Transverse colon (tissue), 4 donors: ENCODE measurements around the gene PRICKLE2. TPM values are rescaled to one million over a fixed set of nuclear protein-coding genes. Genes with fewer than 3 reads are reported as not detected.

Experiments
- DNase-seq: peaks from one replicate; pipeline ENCODE4 v3.0.0-alpha.2; 2019
- H3K27ac ChIP-seq, 4 donors: fragments of 200-600 bp; sonication (generic); 2 replicates each; pipeline ENCODE4 v1.5.1; 2016 to 2018; ENCODE audit warnings: inconsistent platforms in 4 of 4
- H3K27me3 ChIP-seq: fragments of 200-600 bp; sonication (generic); 2 replicates; pipeline ENCODE4 v1.5.1; 2017; ENCODE audit warnings: inconsistent platforms
- H3K36me3 ChIP-seq, 4 donors: fragments of 200-600 bp; sonication (generic); 2 replicates each; pipeline ENCODE4 v1.5.1; 2017 to 2019; ENCODE audit warnings: inconsistent platforms in 4 of 4
- H3K4me1 ChIP-seq, 4 donors: fragments of 200-600 bp; sonication (generic); 2 replicates each; pipeline ENCODE4 v1.5.1; 2017 to 2020; ENCODE audit warnings: inconsistent platforms in 4 of 4
- H3K4me3 ChIP-seq, 4 donors: fragments of 200-600 bp; sonication (generic); 1 replicate in 1 of 4; 2 replicates in 3 of 4; pipeline versions ENCODE4 v1.5.1 to v1.6.1; 2017 to 2019; ENCODE audit warnings: inconsistent platforms in 4 of 4
- H3K9me3 ChIP-seq, 2 donors: fragments of 200-600 bp; sonication (generic); 2 replicates each; pipeline ENCODE4 v1.5.1; 2017 to 2019; ENCODE audit warnings: inconsistent platforms in 2 of 2
- EP300 ChIP-seq: sonication (generic); formaldehyde crosslinking; IDR thresholded peaks from one replicate; pipeline ENCODE4 v1.6.1; 2017; ENCODE audit warnings: antibody characterized with exemption, low read depth
- POLR2A ChIP-seq: fragments of 450-650 bp; IDR thresholded peaks from one replicate; pipeline ENCODE4 v1.6.1; 2016; ENCODE audit warnings: antibody characterized with exemption, mild to moderate bottlenecking, moderate library complexity
- POLR2AphosphoS5 ChIP-seq, 3 donors: sonication (generic); formaldehyde crosslinking; IDR thresholded peaks; one replicate each; pipeline ENCODE4 v1.6.1; 2016; ENCODE audit warnings: antibody characterized with exemption in 3 of 3
- WGBS, 2 donors: methylation state at CpG; one replicate each; pipeline ENCODE4 v1.1.5; 2018; ENCODE audit warnings: low coverage in 1 of 2; 5-methylcytosine and 5-hydroxymethylcytosine counted together
- in situ Hi-C, 4 donors: fragments of 200-750 bp; cut with MboI; loops; one replicate each; pipeline versions ENCODE4 v1.15.0 to v1.15.1; 2017; ENCODE audit warnings: low sequenced_read_pairs in 3 of 4, low pct_ligation_motif_present in 1 of 4, low pct_unique_long_range_greater_than_20kb in 1 of 4
- intact Hi-C: fragments of 100-400 bp; cut with DNase I; formaldehyde crosslinking; loops from one replicate; pipeline ENCODE4 v1.15.1; 2023; ENCODE audit warnings: low total_unique reads
- total RNA-seq, 4 donors: library from RNA; depleted of rRNA; stranded (reverse); fragments of >200 nt; gene quantifications; one replicate each; pipeline ENCODE4 v1.1.0, GENCODE V29; 2016
- TF ChIP-seq, protein P1 (sequence below), 5 experiments: fragments of 200-600 bp in 3 of 5; fragments of 450-650 bp in 2 of 5; sonication (generic) in 3 of 5; IDR thresholded peaks; 1 replicate in 2 of 5; 2 replicates in 3 of 5; pipeline ENCODE4 v1.5.1; 2016 to 2017; ENCODE audit warnings: antibody characterized with exemption in 5 of 5, inconsistent platforms in 3 of 5, mild to moderate bottlenecking in 2 of 5, moderate library complexity in 1 of 5

PRICKLE2 gene
- total RNA-seq, 4 donors from 2014 or later: 8.5 to 38.4 (median 17.4) TPM

GRCh38 chr3:64064804-64065203, 160.5 kb downstream of the PRICKLE2 start:
- no peak overlapping the region for H3K27ac ChIP-seq
- TF ChIP-seq POLR2AphosphoS5 (IDR thresholded peaks at IDR 0.05) (no peak), EP300 (no peak), POLR2A (no peak)
- TF ChIP-seq, protein P1, sequence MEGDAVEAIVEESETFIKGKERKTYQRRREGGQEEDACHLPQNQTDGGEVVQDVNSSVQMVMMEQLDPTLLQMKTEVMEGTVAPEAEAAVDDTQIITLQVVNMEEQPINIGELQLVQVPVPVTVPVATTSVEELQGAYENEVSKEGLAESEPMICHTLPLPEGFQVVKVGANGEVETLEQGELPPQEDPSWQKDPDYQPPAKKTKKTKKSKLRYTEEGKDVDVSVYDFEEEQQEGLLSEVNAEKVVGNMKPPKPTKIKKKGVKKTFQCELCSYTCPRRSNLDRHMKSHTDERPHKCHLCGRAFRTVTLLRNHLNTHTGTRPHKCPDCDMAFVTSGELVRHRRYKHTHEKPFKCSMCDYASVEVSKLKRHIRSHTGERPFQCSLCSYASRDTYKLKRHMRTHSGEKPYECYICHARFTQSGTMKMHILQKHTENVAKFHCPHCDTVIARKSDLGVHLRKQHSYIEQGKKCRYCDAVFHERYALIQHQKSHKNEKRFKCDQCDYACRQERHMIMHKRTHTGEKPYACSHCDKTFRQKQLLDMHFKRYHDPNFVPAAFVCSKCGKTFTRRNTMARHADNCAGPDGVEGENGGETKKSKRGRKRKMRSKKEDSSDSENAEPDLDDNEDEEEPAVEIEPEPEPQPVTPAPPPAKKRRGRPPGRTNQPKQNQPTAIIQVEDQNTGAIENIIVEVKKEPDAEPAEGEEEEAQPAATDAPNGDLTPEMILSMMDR (IDR thresholded peaks at IDR 0.05): no peak
- H3K36me3 ChIP-seq: no peaks in the 10 kb centered on the region
- no peak for DNase-seq
- no peaks in the 10 kb centered on the region for H3K4me1 ChIP-seq
- intact Hi-C loops: no loop called here
- in situ Hi-C loops: no loop called here
- no peaks in the 10 kb centered on the region for H3K9me3 ChIP-seq
- WGBS, 2 donors: 94% methylated on average over 2 of the region's 2 CpGs; no CpG with 5 or more reads in 1 of the 2 donors
- no peak overlapping the region for H3K4me3 ChIP-seq
- no peaks in the 10 kb centered on the region for H3K27me3 ChIP-seq

GRCh38 chr3:64063983-64064438, 161.3 kb downstream of the PRICKLE2 start:
- H3K27ac ChIP-seq: no peak overlapping the region
- no peak for DNase-seq
- in situ Hi-C loops: no loop called here
- intact Hi-C loops: no loop called here
- TF ChIP-seq, protein P1 (IDR thresholded peaks at IDR 0.05): no peak
- TF ChIP-seq EP300: no peak
- TF ChIP-seq POLR2A: no peak
- TF ChIP-seq POLR2AphosphoS5 (IDR thresholded peaks at IDR 0.05): no peak
- no peaks in the 10 kb centered on the region for H3K4me1 ChIP-seq
- no peaks in the 10 kb centered on the region for H3K9me3 ChIP-seq
- H3K4me3 ChIP-seq: no peak overlapping the region
- no peaks in the 10 kb centered on the region for H3K27me3 ChIP-seq
- no peaks in the 10 kb centered on the region for H3K36me3 ChIP-seq
- 70 to 72% methylated on average over 2 of the region's 2 CpGs for WGBS, 2 donors

GRCh38 chr3:64063207-64063982, 161.9 kb downstream of the PRICKLE2 start:
- Histone ChIP-seq H3K27me3 (no peaks in the 10 kb centered on the region), H3K9me3 (no peaks in the 10 kb centered on the region), H3K36me3 (no peaks in the 10 kb centered on the region), H3K27ac (no peak overlapping the region), H3K4me1 (no peaks in the 10 kb centered on the region), H3K4me3 (no peak overlapping the region)
- TF ChIP-seq, protein P1 (IDR thresholded peaks at IDR 0.05): no peak
- no peak for TF ChIP-seq POLR2A
- no peak for TF ChIP-seq POLR2AphosphoS5 (IDR thresholded peaks at IDR 0.05)
- no peak for TF ChIP-seq EP300
- in situ Hi-C loops (no loop called here), intact Hi-C loops (no loop called here)
- WGBS, 2 donors: 71 to 74% methylated on average over 3 to 5 of the region's 5 CpGs
- DNase-seq: no peak

GRCh38 chr3:64061628-64062027, 163.6 kb downstream of the PRICKLE2 start:
- Histone ChIP-seq H3K4me1 (no peaks in the 10 kb centered on the region), H3K27me3 (no peaks in the 10 kb centered on the region), H3K36me3 (no peaks in the 10 kb centered on the region), H3K4me3 (no peak overlapping the region), H3K27ac (no peak overlapping the region), H3K9me3 (no peaks in the 10 kb centered on the region)
- WGBS, 2 donors: 87 to 90% methylated on average over 5 of the region's 5 CpGs
- no peak for TF ChIP-seq EP300
- TF ChIP-seq, protein P1 (IDR thresholded peaks at IDR 0.05): no peak
- intact Hi-C loops (no loop called here), in situ Hi-C loops (no loop called here)
- DNase-seq: no peak
